GM18505 (cell line): ENCODE results near the gene ATG13.
"Not testable (repeated sequence)": the region's sequence is repeated elsewhere in the genome, so short reads cannot be mapped to it uniquely, and the experiment has no call there.

Experiments used
- ATAC-seq: cut with Tn5 transposase; IDR thresholded peaks from one replicate; pipeline ENCODE4 v1.9.1; 2021; ENCODE audit not compliant: unreplicated experiment
- POLR2A ChIP-seq: IDR thresholded peaks from 4 replicates; pipeline ENCODE4 v1.6.1; 2011; ENCODE audit warnings: borderline replicate concordance; ENCODE audit not compliant: insufficient read depth, insufficient read length; ENCODE audit errors: extremely low read depth

Gene ATG13

DNA sequence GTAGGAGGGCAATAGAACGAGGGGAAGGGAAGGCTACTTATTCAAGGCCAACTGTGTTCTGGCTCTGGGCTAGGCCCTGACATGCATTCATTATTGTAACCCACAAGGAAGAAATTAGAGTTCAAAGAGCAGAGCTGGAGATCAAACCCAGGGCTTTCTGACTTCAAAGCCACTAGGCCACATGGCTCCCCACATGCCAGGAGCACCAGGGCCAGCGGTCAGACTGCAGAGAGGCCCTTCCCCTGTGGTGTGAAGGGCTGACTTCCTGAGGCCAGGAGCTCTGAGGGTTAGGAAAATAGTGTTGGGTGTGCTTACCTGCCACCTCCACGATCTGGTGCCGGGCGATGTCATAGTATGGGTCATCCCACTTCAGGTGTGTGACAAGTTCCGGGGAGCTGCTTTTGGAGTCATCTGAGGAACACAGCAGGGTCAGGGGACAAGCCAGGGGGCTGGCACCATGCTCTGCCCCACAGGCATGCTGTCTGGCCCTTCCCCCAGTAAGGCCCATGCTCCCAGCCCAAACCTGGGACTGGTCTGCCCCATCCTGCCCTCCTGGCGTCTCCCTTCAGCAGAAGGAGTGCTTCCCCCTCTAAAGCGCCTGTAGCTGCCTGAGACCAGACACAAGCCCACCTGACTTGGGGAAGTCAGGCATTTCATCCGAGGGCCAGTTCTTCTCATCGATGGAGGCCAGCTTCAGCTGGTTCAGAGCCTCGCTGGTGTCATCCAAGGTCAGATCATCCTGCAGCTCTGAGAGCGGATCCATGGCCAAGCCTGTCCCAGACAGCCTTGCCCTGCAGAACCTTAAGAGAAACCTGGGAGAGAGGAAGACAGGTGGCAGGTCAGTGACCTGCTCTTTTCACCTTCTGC, 78.2 kb downstream of the ATG13 start:
- ATAC-seq = no peak
- no peak for TF ChIP-seq POLR2A

DNA sequence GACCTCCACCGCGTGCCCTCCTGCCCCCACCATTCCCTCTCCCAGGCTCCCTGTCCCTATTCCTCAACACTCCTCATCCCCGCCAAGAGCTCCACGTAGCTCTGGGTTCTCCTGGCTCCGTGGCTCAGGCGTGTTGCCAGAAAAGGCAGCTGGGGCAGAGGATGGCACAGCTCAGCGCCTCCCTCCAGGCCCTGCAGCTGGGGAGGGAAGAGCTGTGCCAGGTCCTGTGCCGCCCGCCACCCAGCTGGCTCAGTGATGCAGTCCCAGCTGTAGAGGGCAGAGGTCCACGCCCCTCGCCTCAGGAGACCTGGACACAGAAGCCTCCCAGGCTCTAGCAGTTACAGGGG, 78.8 kb downstream of the ATG13 start:
- no peak for ATAC-seq
- TF ChIP-seq POLR2A = no peak

DNA sequence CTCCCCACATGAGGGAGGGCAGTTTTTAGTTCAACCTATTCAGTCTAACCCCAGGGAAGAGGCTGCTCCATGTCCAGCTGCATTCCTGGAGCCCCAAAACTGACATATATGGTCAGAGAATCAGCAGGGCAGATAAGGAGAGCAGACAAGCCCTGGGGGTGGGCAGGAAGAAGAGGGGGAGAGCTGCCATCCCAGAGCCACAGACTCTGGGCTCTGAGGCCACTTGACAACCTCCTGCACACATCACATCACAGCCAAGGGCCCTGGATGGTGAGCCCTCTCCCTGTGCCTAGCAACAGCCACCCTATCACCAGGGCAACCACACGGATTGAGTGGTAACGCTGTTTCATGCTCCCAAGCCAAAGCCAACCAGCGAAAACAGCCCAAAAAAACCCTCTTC, 80.0 kb downstream of the ATG13 start:
- no peak for TF ChIP-seq POLR2A
- no peak for ATAC-seq

DNA sequence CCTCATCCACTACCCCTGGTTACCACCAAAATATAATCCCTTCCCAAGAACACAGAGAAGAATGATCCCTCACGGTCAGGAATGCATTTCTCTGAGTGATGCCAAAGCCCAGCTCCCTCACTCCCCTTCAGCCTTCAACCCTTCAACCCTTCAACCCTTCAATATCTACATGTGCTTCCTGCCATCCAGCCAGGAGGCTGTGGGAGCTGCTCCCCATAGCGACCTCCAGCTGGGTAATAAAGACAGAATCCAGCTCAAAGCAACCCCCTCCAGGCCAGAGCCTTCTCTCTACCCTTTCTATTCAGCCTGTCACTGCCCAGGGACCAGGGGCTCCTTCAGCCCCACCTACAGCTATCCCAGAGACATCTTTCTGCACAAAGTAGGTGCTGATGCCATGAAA, 80.4 kb downstream of the ATG13 start:
- ATAC-seq = no peak
- no peak for TF ChIP-seq POLR2A

DNA sequence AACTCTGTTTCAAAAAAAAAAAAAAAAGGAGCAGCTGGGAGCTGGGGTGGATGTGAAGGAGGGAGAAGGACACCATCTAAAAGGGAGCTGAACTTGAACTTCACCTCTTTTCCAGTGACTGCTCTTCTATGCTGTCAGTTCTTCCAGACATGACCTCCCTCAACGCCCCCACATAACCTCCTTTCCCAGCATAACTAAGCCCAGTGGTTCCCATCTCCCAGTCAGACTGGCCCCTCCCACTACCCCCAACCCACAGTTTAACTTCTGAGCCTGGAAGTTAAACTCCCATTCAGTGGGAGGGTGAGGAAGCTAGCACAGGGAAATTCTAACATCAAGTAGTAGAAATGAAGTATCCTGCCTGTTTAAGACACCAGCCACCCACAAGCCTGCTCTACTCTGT, 81.2 kb downstream of the ATG13 start:
- no peak for ATAC-seq
- no peak for TF ChIP-seq POLR2A

DNA sequence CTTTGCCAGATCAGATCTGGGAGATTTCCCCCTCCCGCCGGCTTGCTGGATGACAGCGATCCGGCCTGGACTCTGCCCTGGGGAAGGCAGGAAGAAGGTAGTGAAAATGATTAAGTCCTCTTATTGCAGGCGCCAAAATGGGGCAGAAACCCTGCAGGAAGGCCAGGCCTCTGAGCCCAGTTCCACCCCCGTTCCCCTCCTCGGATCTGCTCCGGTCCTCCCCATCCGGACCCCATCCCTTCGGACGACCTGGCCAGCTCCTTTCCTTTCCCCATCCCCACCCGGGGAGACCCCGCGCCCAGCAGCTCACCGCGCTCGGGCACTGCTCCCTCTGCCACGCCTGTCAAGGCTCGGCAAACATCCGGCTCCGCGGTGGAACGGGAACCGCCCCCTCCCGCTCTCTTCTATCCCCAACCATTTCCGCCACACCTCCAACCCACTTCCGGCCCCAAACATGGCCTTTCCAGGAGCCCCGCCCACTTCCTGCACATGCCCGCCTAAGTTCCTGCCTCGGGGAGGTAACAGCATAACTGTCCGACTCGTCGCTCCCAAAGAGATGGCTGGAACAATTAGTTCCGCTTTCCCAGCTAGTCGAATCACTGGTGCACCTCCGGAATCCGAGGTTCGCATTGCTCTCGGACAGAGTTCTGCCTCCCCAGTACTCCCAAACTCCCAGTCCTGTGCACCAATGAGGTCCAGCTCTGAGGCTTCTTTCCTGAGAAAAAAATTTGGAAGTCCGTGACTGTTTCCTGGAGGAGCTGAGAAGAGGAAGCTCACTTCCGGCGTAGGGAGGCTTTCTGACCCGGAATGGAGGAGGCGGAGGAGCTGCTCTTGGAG, 83.1 kb downstream of the ATG13 start, which contains the start of the genes ARHGAP1 and ZNF408:
TSS of gene ARHGAP1 (minus strand) at position 379 of the 837 bp plus-strand sequence. CDS start 4,512 bp downstream, outside the sequence.
TSS of gene ZNF408 (plus strand) at position 791 of the 837 bp plus-strand sequence. CDS start at position 808, 17 bp downstream.
- peak; percentile 77 for TF ChIP-seq POLR2A
- ATAC-seq = peak; percentile 94

DNA sequence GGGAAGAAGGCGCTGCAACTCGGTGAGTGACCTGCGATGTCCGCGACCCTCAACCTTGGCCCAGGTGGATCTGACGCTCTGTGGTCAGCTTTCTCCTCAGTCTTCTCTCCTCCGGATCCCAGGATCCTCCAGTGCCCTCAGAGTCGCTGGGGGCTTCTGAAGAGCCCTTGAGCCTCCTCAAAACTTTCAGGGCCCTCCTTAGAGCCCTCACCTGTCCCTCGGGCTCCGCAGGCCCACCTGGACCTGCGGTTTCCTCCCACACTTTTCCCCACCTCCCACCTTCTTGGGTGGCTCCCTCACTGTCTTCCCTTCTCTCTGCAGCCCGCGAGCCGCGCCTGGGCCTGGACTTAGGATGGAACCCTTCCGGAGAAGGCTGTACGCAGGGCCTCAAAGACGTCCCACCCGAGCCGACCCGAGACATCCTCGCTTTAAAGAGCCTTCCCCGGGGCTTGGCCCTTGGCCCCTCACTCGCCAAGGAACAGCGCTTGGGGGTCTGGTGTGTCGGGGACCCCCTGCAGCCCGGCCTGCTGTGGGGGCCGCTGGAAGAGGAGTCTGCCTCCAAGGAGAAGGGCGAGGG, 83.8 kb downstream of the ATG13 start:
- ATAC-seq = no peak
- TF ChIP-seq POLR2A = peak; percentile 16

DNA sequence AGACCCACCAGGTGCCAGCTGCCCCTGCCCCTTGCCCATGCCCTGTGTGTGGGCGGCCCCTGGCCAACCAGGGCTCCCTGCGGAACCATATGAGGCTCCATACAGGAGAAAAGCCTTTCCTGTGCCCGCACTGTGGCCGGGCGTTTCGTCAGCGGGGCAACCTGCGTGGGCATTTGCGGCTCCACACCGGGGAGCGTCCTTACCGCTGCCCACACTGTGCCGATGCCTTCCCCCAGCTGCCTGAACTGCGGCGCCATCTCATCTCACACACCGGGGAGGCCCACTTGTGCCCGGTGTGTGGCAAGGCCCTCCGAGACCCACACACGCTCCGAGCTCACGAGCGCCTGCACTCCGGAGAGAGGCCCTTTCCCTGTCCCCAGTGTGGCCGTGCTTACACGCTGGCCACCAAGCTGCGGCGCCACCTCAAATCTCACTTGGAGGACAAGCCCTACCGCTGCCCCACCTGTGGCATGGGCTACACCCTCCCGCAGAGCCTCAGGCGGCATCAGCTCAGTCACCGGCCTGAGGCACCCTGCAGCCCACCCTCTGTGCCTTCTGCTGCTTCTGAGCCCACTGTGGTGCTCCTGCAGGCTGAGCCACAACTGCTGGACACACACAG, 87.8 kb downstream of the ATG13 start:
- no peak for ATAC-seq
- TF ChIP-seq POLR2A = no peak

DNA sequence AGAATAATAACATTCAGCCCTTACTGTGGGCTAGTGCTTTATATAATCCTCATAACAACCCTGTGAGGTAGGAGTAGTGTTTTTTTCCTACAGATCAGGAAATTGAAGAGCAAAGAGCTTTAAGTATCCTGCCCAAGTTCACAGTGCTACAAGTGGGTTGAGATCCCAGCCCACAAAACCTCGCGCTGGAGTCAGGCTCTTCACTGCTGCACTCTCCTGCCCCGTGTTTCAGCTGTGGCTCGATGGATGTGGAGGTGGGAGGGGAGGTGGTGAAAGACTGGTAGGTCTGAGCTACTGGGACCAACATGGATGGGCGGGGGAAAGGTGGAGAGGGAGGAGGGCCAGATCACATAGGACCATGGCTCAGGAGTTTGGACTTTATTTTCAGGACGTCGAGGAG, 89.5 kb downstream of the ATG13 start:
- no peak for ATAC-seq
- TF ChIP-seq POLR2A = no peak

DNA sequence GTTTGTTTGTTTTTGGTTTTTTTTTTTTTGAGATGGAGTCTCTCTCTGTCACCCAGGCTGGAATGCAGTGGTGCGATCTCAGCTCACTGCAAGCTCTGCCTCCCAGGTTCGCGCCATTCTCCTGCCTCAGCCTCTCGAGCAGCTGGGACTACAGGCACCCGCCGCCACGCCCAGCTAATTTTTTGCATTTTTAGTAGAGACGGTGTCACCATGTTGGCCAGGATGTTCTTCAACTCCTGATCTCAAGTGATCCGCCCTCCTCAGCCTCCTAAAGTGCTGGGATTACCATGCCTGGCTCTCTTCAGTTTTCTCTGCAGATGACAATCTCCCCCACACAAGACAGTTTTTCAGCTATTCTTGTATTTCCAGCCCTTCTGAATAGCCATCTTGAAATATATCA, 92.0 kb downstream of the ATG13 start:
- not testable (repeated sequence) for ATAC-seq

DNA sequence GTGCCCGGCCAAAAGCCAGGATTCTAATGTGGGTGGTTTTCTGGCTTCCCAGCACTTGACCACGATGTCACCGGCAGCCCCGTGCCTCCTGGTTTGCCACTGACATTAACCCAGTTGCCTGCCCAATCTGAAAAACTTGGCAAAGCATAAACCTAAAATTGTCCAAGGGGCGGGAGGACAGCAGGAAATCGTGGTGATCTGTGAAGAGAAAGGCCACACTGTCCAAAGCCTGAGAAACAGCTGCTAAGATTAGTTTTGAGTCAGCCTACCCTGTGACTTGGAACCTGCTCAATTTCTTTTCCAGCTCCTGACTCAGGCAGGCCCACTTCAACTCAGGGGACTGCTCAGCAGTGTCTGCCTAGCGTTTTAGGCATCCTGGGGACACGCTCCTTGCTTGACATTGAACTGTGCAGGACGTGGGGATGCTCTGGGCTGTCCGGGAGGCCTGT, 93.5 kb downstream of the ATG13 start:
- no peak for ATAC-seq

DNA sequence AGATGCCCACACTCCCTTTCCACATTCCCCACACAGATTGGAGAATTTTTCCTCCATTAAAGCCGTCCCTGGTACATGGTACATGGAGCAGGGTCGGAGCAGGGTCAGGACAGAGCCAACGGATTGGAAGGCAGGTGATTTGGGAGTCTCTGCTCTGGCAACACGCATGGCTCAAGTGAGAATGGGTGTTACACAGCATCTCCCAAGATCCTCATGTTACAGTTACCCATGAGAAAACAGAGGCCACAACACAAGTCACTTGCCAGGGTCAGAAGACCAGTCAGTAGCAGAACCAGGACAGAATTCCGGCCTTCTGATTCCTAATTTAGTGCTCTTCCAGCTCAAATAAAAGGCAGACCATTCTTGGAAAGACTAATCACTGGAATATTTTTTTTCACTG, 94.0 kb downstream of the ATG13 start:
- no peak for TF ChIP-seq POLR2A
- ATAC-seq = no peak

More for the DNA sequence above, 93.5 kb downstream of the ATG13 start:
- TF ChIP-seq POLR2A = no peak
